NCI-H2227 (cell line): ENCODE data around the gene MIPOL1.
"Not testable (repeated sequence)": the region's sequence is repeated elsewhere in the genome, so short reads cannot be mapped to it uniquely, and the experiment has no call there.

Experiments
- DNase-seq: peaks from one replicate; lab custom pipeline; 2025; ENCODE audit not compliant: unreplicated experiment; lab: John Stamatoyannopoulos, UW

MIPOL1 gene

GRCh38 chr14:37197421-37198272, at the start of gene MIPOL1:
Gene MIPOL1 (plus strand): TSS chr14:37197937. CDS start chr14:37247889, 49,952 bp downstream.
- DNase-seq, result peak; percentile 90

GRCh38 chr14:37150414-37150813, 47.3 kb upstream of the MIPOL1 start:
- peak; percentile 42 for DNase-seq

- DNase-seq, result no peak
These were observed 44.7 kb upstream of the MIPOL1 start for GRCh38 chr14:37153005-37153404.

GRCh38 chr14:37153483-37153882, 44.3 kb upstream of the MIPOL1 start:
- no peak for DNase-seq

GRCh38 chr14:37157987-37158386, 39.8 kb upstream of the MIPOL1 start:
- DNase-seq, result no peak

- not testable (repeated sequence) for DNase-seq
These were observed 35.4 kb upstream of the MIPOL1 start for GRCh38 chr14:37162307-37162706.

GRCh38 chr14:37165794-37166193, 31.9 kb upstream of the MIPOL1 start:
- DNase-seq, result no peak

GRCh38 chr14:37167151-37168047, 30.3 kb upstream of the MIPOL1 start:
- no peak for DNase-seq

GRCh38 chr14:37168721-37169120, 29.0 kb upstream of the MIPOL1 start:
- DNase-seq, result no peak

GRCh38 chr14:37170237-37170636, 27.5 kb upstream of the MIPOL1 start:
- DNase-seq, result no peak

GRCh38 chr14:37170993-37171392, 26.7 kb upstream of the MIPOL1 start:
- no peak for DNase-seq

- no peak for DNase-seq
These were observed 26.1 kb upstream of the MIPOL1 start for GRCh38 chr14:37171678-37172023.

- peak; percentile 92 for DNase-seq
These were observed 25.5 kb upstream of the MIPOL1 start, which contains the start of gene SLC25A21 for GRCh38 chr14:37172024-37172869. Gene SLC25A21 (minus strand): TSS chr14:37172606.

GRCh38 chr14:37172936-37173614, 24.7 kb upstream of the MIPOL1 start:
- no peak for DNase-seq

GRCh38 chr14:37179896-37180502, 17.7 kb upstream of the MIPOL1 start:
- DNase-seq, result no peak

- DNase-seq, result not testable (repeated sequence)
These were observed 16.9 kb upstream of the MIPOL1 start for GRCh38 chr14:37180886-37181285.

- no peak for DNase-seq
These were observed 16.3 kb upstream of the MIPOL1 start for GRCh38 chr14:37181441-37181840.

- DNase-seq, result not testable (repeated sequence)
These were observed 13.2 kb upstream of the MIPOL1 start for GRCh38 chr14:37184520-37184919.

GRCh38 chr14:37185670-37186069, 12.1 kb upstream of the MIPOL1 start:
- no peak for DNase-seq

- DNase-seq, result no peak
These were observed 10.9 kb upstream of the MIPOL1 start for GRCh38 chr14:37186865-37187264.
